Suprapubic skin (tissue), 3 donors: ENCODE measurements around the gene CALML5.

ENCODE experiments used
- CTCF ChIP-seq, 2 donors: fragments of 200-600 bp in 1 of 2; fragments of 450-650 bp in 1 of 2; sonication (generic) in 1 of 2; IDR thresholded peaks; one replicate each; pipeline ENCODE4 v1.5.1; 2016 to 2019; ENCODE audit warnings: antibody characterized with exemption in 2 of 2, mild to moderate bottlenecking in 1 of 2, moderate library complexity in 1 of 2
- POLR2AphosphoS5 ChIP-seq, 3 donors: sonication (generic); formaldehyde crosslinking; IDR thresholded peaks; one replicate each; pipeline ENCODE4 v1.6.1; 2017; ENCODE audit warnings: antibody characterized with exemption in 3 of 3

- TF ChIP-seq CTCF (IDR thresholded peaks at IDR 0.05) (no peak), POLR2AphosphoS5 (IDR thresholded peaks at IDR 0.05) (no peak)
Observed at GRCh38 chr10:5507649-5508131, 8.3 kb upstream of the CALML5 start.
